ENCODE data around the gene HDAC4.

GRCh38 chr2:239297142-239298004 is 103.4 kb downstream of the HDAC4 start:
- TF ChIP-seq EZH2phosphoT487 (conservative IDR thresholded peaks at IDR 0.05; ENCODE audit: low read length) (no peak), CTCF (IDR thresholded peaks at IDR 0.05; ENCODE audit: insufficient read depth, low read length, poor library complexity, severe bottlenecking) (no peak)
